SK-N-SH treated with all-trans-retinoic acid at 6 μM for 48 hours (cell line): ENCODE results near the gene MAPKBP1.

Source experiments
- GLIS3 ChIP-seq: fragments of 250-450 bp; sonication (Bioruptor Pico); IDR thresholded peaks from 2 replicates; pipeline ENCODE4 v1.5.0; 2020; ENCODE audit warnings: mild to moderate bottlenecking, moderate library complexity
- PPARA ChIP-seq: fragments of 250-450 bp; sonication (Bioruptor Pico); IDR thresholded peaks from 2 replicates; pipeline ENCODE4 v1.5.0; 2020; ENCODE audit warnings: mild to moderate bottlenecking, borderline replicate concordance
- ZFP3 ChIP-seq: fragments of 250-450 bp; sonication (Bioruptor Pico); IDR thresholded peaks from 2 replicates; pipeline ENCODE4 v1.5.0; 2020; ENCODE audit warnings: mild to moderate bottlenecking, moderate library complexity

- no peak for TF ChIP-seq PPARA (CRISPR knock-in tag)
- no peak for TF ChIP-seq GLIS3 (CRISPR knock-in tag)
- TF ChIP-seq ZFP3 (CRISPR knock-in tag), result no peak
Observed at GRCh38 chr15:41801185-41801584, 26.9 kb downstream of the MAPKBP1 start.
